Psoas muscle (tissue), 8 donors: ENCODE data around the gene POR. TPM values are rescaled to one million over a fixed set of nuclear protein-coding genes. Genes with fewer than 3 reads are reported as not detected.

Source experiments
- ATAC-seq, 4 donors: fragments of 200-7000 bp; cut with Tn5 transposase; one replicate each; pipeline ENCODE4 v1.9.1; 2020; ENCODE audit warnings: moderate library complexity in 3 of 4, mild to moderate bottlenecking in 2 of 4
- DNase-seq, 2 donors: peaks; one replicate each; pipeline ENCODE4 v3.0.0-alpha.2; 2020
- H3K27ac ChIP-seq: fragments of 200-600 bp; one replicate; pipeline ENCODE4 v1.8.0; 2022
- H3K27me3 ChIP-seq, 3 donors: fragments of 200-600 bp in 1 of 3; one replicate each; pipeline versions ENCODE4 v1.6.1 to v1.8.0; 2013 to 2022; ENCODE audit warnings: low read length in 2 of 3, mild to moderate bottlenecking in 2 of 3, moderate library complexity in 1 of 3; ENCODE audit not compliant: insufficient read depth in 3 of 3
- H3K36me3 ChIP-seq, 2 donors: fragments of 200-600 bp in 1 of 2; one replicate each; pipeline versions ENCODE4 v1.6.1 to v1.8.0; 2013 to 2022; ENCODE audit warnings: low read depth in 1 of 2, mild to moderate bottlenecking in 1 of 2, moderate library complexity in 1 of 2; ENCODE audit not compliant: insufficient read depth in 1 of 2
- H3K4me1 ChIP-seq: fragments of 200-600 bp; one replicate; pipeline ENCODE4 v1.8.0; 2022
- H3K4me3 ChIP-seq: fragments of 200-600 bp; one replicate; pipeline ENCODE4 v1.8.0; 2022; ENCODE audit warnings: mild to moderate bottlenecking
- H3K9me3 ChIP-seq: fragments of 200-600 bp; one replicate; pipeline ENCODE4 v1.8.0; 2022
- CTCF ChIP-seq: fragments of 200-600 bp; IDR thresholded peaks from one replicate; pipeline ENCODE4 v1.8.0; 2022; ENCODE audit warnings: antibody characterized with exemption
- WGBS, 3 donors: extraction: QIAGEN DNeasy Blood & Tissue Kit; methylation state at CpG; one replicate each; pipeline versions ENCODE4 v1.1.6 to v1.1.7; 2013; 5-methylcytosine and 5-hydroxymethylcytosine counted together
- intact Hi-C, 2 donors: fragments of 100-400 bp; cut with DNase I; formaldehyde crosslinking; loops; one replicate each; pipeline versions ENCODE4 v1.11.0 to v1.14.2; 2022
- polyA plus RNA-seq, 3 donors: library from polyadenylated mRNA; stranded (reverse); fragments of 200-250 nt; gene quantifications; one replicate each; pipeline ENCODE4 v1.2.3, GENCODE V29; 2013
- total RNA-seq, 4 donors: library from RNA; stranded (reverse); fragmentation: NEBNext Ultra II Directional in 2 of 4; extraction: Animal tissue kit (Norgen Biotek cat#: 25700) in 2 of 4; gene quantifications; one replicate each; pipeline versions ENCODE4 v1.2.1 to v1.2.4, GENCODE V29; 2021 to 2023
- donor health status: healthy with polysubstance abuse.
- donor health status: DM: no; HTN: no; CAD: no; lungs with moderate emphysema.
- donor health status: Bipolar disorder and iron deficiency.
- donor health status: healthy.
- donor health status: DM: yes; HTN: yes; CAD: no.
- donor health status: DM: no; HTN: no; CAD: no.
- donor health status: DM: no; HTN: no; CAD: no.
- donor health status: DM: yes; HTN: yes; CAD: no.

The POR gene
- total and polyA plus RNA-seq, 7 donors: 48.8 to 288 (median 138) TPM

GRCh38 chr7:75928568-75928914 is 13.6 kb downstream of the POR start:
- peaks cover 19% of the 10 kb centered on the region for H3K4me1 ChIP-seq

GRCh38 chr7:75931680-75932079 is 16.7 kb downstream of the POR start:
- Histone ChIP-seq H3K4me1 (peaks cover 15% of the 10 kb centered on the region), H3K4me3 (no peak overlapping the region), H3K27me3 (no peaks in the 10 kb centered on the region), H3K27ac (no peak overlapping the region), H3K36me3 (no peaks in the 10 kb centered on the region), H3K9me3 (no peaks in the 10 kb centered on the region)
- 51 to 67% (median 59%) methylated on average over 5 of the region's 5 CpGs for WGBS, 3 donors
- no peak for TF ChIP-seq CTCF
- intact Hi-C loops: no loop called here
- DNase-seq: peak in 1 of 2 donors; percentile 19
- no peak for ATAC-seq

More at GRCh38 chr7:75928568-75928914, 13.6 kb downstream of the POR start:
- no peak overlapping the region for H3K27ac ChIP-seq
- ATAC-seq: no peak
- H3K9me3 ChIP-seq: no peaks in the 10 kb centered on the region
- H3K4me3 ChIP-seq: no peak overlapping the region
- intact Hi-C loops: no loop called here
- no peaks in the 10 kb centered on the region for H3K36me3 ChIP-seq
- WGBS, 3 donors: 86 to 91% (median 90%) methylated on average over 4 of the region's 4 CpGs
- no peak for TF ChIP-seq CTCF
- no peaks in the 10 kb centered on the region for H3K27me3 ChIP-seq
- peak in 1 of 2 donors; percentile 6 for DNase-seq

- peak overlapping the region; percentile 56 for H3K27ac ChIP-seq
These were observed 23.2 kb downstream of the POR start for GRCh38 chr7:75937958-75938786.

GRCh38 chr7:75938921-75939320 is 24.0 kb downstream of the POR start:
- WGBS, 3 donors: 87 to 90% (median 87%) methylated on average over 6 of the region's 6 CpGs
- Histone ChIP-seq H3K4me3 (no peak overlapping the region), H3K4me1 (peaks cover 24% of the 10 kb centered on the region), H3K27me3 (no peaks in the 10 kb centered on the region), H3K27ac (peak overlapping the region; percentile 56), H3K36me3 (no peaks in the 10 kb centered on the region), H3K9me3 (no peaks in the 10 kb centered on the region)
- no peak for TF ChIP-seq CTCF
- DNase-seq (peak in 1 of 2 donors; percentile 6), ATAC-seq (no peak)
- intact Hi-C loops: no loop called here

More at GRCh38 chr7:75937958-75938786, 23.2 kb downstream of the POR start:
- 44 to 51% (median 49%) methylated on average over 15 of the region's 15 CpGs for WGBS, 3 donors
- DNase-seq: peak; percentile 77 to 88
- TF ChIP-seq CTCF: no peak
- Histone ChIP-seq H3K4me3 (no peak overlapping the region), H3K36me3 (no peaks in the 10 kb centered on the region), H3K9me3 (no peaks in the 10 kb centered on the region), H3K27me3 (no peaks in the 10 kb centered on the region), H3K4me1 (peaks cover 21% of the 10 kb centered on the region)
- ATAC-seq: peak; percentile 87 to 92 (median 90)
- intact Hi-C loops: no loop called here
